Naive thymus-derived CD8-positive, alpha-beta T cell (primary cell): ENCODE data around the gene MZT2B. TPM values are rescaled to one million over a fixed set of nuclear protein-coding genes. Genes with fewer than 3 reads are reported as not detected.
A peak's percentile ranks its signal among the peaks of the same experiment; 100 is the strongest.
"Not testable (repeated sequence)": the region's sequence is repeated elsewhere in the genome, so short reads cannot be mapped to it uniquely, and the experiment has no call there.

ENCODE experiments used
- ATAC-seq, 2 donors: fragments of 150-1000 bp; cut with Tn5 transposase in 1 of 2; sonication (Bioruptor Pico), chemical (Tn5 transposase) in 1 of 2; 1 replicate in 1 of 2; 2 replicates in 1 of 2; pipeline ENCODE4 v1.10.0; 2021; ENCODE audit warnings: mild to moderate bottlenecking in 2 of 2, moderate library complexity in 2 of 2
- POLR2A ChIA-PET: fragments of 350-600 bp; sonication (Branson Sonifier 250); formaldehyde crosslinking; loops from one replicate; lab custom pipeline; 2021; ENCODE audit warnings: antibody characterized with exemption; lab: Charles Lee
- DNase-seq, 10 donors: peaks; one replicate each; pipeline versions ENCODE4 v3.0.0 to v3.0.0-alpha.2; 2020 to 2022
- H3K27ac Mint-ChIP-seq, 10 donors: one replicate each; pipeline ENCODE4 v1.8.0; 2020 to 2022; ENCODE audit warnings: mild to moderate bottlenecking in 10 of 10, mixed read lengths in 10 of 10, moderate library complexity in 4 of 10, inconsistent platforms in 1 of 10
- H3K27me3 Mint-ChIP-seq, 5 donors: one replicate each; pipeline ENCODE4 v1.8.0; 2021 to 2022; ENCODE audit warnings: mixed read lengths in 5 of 5
- H3K36me3 Mint-ChIP-seq, 3 donors: one replicate each; pipeline ENCODE4 v1.8.0; 2020 to 2022; ENCODE audit warnings: mixed read lengths in 3 of 3, mild to moderate bottlenecking in 2 of 3, inconsistent platforms in 1 of 3
- H3K4me1 Mint-ChIP-seq, 4 donors: one replicate each; pipeline ENCODE4 v1.8.0; 2021 to 2022; ENCODE audit warnings: mixed read lengths in 4 of 4
- H3K4me3 Mint-ChIP-seq, 10 donors: one replicate each; pipeline ENCODE4 v1.8.0; 2020 to 2022; ENCODE audit warnings: mild to moderate bottlenecking in 10 of 10, mixed read lengths in 10 of 10, moderate library complexity in 6 of 10, inconsistent platforms in 1 of 10
- H3K9me3 Mint-ChIP-seq, 9 donors: one replicate each; pipeline ENCODE4 v1.8.0; 2020 to 2022; ENCODE audit warnings: mixed read lengths in 9 of 9, mild to moderate bottlenecking in 3 of 9, inconsistent platforms in 1 of 9, moderate library complexity in 1 of 9
- polyA plus RNA-seq, 3 donors: library from polyadenylated mRNA; unstranded; fragments of 300-500 nt; fragmentation: Illumina TruSeq; gene quantifications; one replicate each; pipeline ENCODE4 v1.2.3, GENCODE V29; 2021
- total RNA-seq, 8 experiments: library from RNA in 2 of 8; stranded (reverse) in 2 of 8; gene quantifications; one replicate each; pipeline ENCODE4 v1.2.3 and lab custom pipeline; 2021 to 2026

The MZT2B gene
- total and polyA plus RNA-seq, 5 experiments from 2014 or later, result 171 to 217 (median 189) TPM

DNA sequence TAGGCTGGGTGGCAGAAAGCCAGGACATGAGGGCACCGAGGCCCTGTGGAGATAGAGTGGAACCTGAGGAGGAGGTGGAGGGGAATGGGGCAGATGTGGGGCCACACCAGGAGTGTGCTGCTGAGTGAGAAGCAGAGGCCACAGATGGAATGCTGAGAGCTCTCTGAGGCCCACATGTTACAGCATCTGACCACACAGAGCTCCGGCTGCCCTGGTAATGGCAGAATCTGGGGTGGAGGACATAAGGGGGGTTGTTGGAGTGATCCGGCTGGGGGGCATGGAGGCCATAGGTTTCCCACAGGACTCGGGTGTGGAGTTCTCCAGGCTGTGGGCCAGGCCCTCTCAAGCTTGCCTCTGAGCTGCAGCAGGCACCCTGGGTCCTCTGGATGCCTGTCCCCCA is 3.8 kb downstream of the MZT2B start:
- ATAC-seq, result no peak
- no peak for DNase-seq
- Mint-ChIP-seq H3K4me1 (peaks cover 3 to 26% (median 23%) of the 10 kb centered on the region in 4 donors), H3K27ac (peak overlapping the region in 6 of 10 donors; percentile 8 to 86 (median 44)), H3K27me3 (no peaks in the 10 kb centered on the region), H3K4me3 (no peak overlapping the region), H3K36me3 (peaks cover 0 to 5% (median 0%) of the 10 kb centered on the region in 3 donors), H3K9me3 (no peaks in the 10 kb centered on the region)
- POLR2A ChIA-PET, result interaction anchor here (0.7 kb wide), 1 partner anchor 1303 kb away, joined by 8 read pairs; no protein-coding TSS in a partner anchor

DNA sequence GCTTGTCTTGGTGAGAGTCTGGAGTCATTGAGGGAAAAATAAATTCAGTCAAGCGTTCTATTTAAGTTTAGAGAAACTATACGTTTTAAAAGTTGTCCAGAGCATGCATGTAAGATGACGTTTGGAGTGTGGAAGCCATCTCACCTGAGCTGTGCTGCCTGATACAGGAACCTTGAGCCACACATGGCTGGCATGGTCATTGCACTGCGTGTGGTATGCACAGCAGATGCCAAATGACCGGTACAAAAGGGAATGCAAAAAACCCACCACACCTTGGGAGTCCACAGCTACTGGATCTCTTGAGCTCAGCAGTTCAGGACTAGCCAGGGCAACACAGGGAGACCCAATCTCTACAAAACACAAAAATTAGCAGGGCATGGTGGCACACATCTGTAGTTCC is 4.3 kb downstream of the MZT2B start:
- Mint-ChIP-seq H3K9me3 (no peaks in the 10 kb centered on the region), H3K4me3 (no peak overlapping the region), H3K4me1 (peaks cover 3 to 22% (median 18%) of the 10 kb centered on the region in 4 donors), H3K36me3 (peaks cover 0 to 7% (median 0%) of the 10 kb centered on the region in 3 donors), H3K27me3 (no peaks in the 10 kb centered on the region), H3K27ac (peak overlapping the region in 2 of 10 donors; percentile 48 to 78)
- no peak for ATAC-seq
- POLR2A ChIA-PET, result no interaction called here
- no peak for DNase-seq

DNA sequence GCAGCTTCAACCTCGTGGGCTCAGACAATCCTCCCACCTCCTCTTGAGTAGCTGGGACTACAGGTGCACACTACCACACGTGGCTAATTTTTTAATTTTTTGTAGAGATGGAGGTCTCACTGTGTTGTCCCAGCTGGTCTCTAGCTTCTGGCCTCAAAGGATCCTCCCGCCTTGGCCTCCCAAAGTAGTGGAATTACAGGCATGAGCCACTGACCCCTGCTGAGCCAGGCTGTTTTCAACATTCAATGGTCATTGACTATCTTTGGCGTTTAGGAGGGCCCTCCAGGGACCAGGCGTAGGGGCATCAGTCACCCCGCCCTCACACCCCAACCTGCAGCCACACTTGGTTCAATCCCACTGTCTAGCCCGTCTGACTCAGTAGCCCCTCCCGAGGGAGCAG is 5.2 kb downstream of the MZT2B start:
- DNase-seq (no peak), ATAC-seq (no peak)
- POLR2A ChIA-PET, result no interaction called here
- no peak overlapping the region for H3K4me3 Mint-ChIP-seq
- H3K27me3 Mint-ChIP-seq, result no peaks in the 10 kb centered on the region
- H3K36me3 Mint-ChIP-seq, result peaks cover 0 to 7% (median 2%) of the 10 kb centered on the region in 3 donors
- H3K4me1 Mint-ChIP-seq, result peaks cover 3 to 21% (median 17%) of the 10 kb centered on the region in 4 donors
- no peak overlapping the region for H3K27ac Mint-ChIP-seq
- H3K9me3 Mint-ChIP-seq, result no peaks in the 10 kb centered on the region

DNA sequence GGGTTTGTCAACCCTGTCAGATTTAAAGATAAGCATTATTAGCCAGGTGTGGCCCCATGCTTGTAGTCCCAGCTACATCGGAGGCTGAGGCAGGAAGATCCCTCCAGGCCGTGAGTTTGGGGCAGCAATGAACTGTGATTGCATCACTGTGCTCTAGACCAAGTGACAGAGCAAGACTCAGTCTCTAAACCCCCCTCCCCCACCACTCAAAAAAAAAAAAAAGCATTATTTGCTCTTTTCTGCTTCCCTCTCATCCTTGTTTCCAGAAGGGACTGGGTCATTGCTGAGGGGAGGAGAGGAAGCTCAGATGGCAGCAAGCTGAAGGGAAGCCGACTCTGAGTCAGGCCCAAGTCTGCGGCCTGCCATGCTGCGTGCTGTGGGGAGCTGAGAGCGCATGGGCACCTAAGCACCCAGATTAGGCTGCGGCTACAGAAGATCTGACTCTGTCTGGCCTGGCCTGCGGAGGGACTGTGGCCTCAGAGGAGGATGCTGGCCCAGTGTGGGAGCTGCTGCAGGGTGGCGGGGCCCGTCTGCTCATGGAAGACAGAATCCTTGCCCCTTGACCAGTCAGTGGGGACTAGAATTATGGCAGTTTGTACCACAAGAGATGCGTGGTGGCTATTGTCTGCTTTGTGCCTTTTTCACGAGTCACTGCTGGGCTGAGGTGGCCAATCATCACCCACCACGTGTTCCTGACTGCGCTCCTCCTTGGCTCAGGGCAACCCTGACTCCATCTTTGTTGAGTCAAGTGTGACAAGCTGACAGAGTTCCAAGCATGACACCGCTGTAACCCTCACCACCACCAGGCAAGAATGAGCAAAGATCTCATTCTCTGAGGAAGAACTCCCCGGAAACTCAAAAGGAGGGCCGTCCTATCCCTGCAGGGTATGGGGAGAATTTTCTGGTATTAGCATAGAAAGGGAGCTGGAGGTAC is 6.1 kb downstream of the MZT2B start:
- DNase-seq, H3K36me3 Mint-ChIP-seq, ATAC-seq, POLR2A ChIA-PET, H3K9me3 Mint-ChIP-seq, H3K27me3 Mint-ChIP-seq, H3K4me3 Mint-ChIP-seq: not testable (repeated sequence)
- H3K4me1 Mint-ChIP-seq, result peaks cover 3 to 18% (median 14%) of the 10 kb centered on the region in 4 donors
- peak overlapping the region in 1 of 10 donors; percentile 18 for H3K27ac Mint-ChIP-seq

DNA sequence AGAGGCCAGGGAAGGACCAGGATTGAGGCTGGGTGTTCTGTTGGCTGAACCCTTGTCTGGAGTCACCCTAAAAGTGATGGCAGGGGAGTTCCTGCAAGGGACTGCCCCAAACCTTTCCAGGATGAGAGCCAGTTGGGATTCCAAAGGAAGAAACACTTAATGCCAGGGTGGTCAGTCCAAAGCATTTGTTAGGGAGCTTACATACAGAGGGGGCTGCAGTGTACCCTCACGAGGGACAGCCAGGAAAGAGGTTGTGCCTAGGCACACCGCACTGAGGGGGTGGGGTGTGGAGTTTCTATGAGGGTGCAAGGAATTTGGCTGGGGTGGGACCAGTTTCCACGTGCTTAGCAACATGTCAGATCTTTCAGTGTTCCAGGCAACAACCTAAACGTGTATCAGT is 6.9 kb downstream of the MZT2B start:
- H3K9me3 Mint-ChIP-seq, POLR2A ChIA-PET, H3K27me3 Mint-ChIP-seq, ATAC-seq, DNase-seq, H3K4me3 Mint-ChIP-seq, H3K36me3 Mint-ChIP-seq: not testable (repeated sequence)
- Mint-ChIP-seq H3K27ac (peak overlapping the region in 1 of 10 donors; percentile 43), H3K4me1 (peaks cover 0 to 11% (median 6%) of the 10 kb centered on the region in 4 donors)

DNA sequence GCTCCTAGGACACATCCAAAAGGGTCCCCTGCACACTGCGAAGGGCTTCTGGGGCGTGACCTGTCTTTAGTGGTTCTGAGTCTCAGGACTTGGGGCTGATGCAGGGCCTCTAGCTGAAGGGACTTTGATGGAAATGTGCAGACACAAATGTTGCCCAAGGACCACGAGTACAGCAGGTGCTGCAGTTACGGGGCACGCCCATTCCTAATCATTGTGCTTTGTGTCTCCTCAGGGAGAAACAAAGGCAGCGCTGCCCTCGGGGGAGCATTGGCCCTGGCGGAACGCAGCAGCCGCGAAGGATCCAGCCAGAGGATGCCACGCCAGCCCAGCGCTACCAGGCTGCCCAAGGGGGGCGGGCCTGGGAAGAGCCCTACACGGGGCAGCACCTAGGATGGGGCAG is 8.2 kb downstream of the MZT2B start:
- H3K4me3 Mint-ChIP-seq, result no peak overlapping the region

DNA sequence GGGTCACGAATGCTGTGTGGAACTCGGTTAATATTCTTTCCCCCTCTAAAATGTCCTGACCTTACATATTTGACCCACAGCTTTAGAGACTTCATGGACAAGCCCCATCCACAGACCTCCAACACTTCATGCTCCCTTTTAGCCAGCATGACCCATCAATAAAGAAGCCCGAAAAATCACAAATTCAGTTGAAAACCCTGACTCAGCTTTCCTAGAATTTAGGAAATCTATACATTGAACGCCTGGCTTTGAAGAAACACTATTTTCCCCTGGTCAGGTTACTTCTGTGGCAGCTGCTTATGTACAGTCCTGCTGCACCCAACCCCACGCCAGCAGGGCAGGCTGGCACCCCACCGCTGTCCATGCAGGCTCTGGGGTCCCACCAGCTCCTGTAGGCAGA is 9.3 kb downstream of the MZT2B start:
- POLR2A ChIA-PET, result interaction anchor here (0.6 kb wide), 1 partner anchor 164 kb away, joined by 3 read pairs; no protein-coding TSS in a partner anchor
- not testable (repeated sequence) for H3K36me3 Mint-ChIP-seq, H3K4me1 Mint-ChIP-seq, H3K27me3 Mint-ChIP-seq, H3K4me3 Mint-ChIP-seq, H3K27ac Mint-ChIP-seq, ATAC-seq, H3K9me3 Mint-ChIP-seq, DNase-seq

More for the DNA sequence above, 8.2 kb downstream of the MZT2B start:
- H3K27ac Mint-ChIP-seq, result peak overlapping the region in 1 of 10 donors; percentile 48
- H3K4me1 Mint-ChIP-seq, result peaks cover 0 to 7% (median 4%) of the 10 kb centered on the region in 4 donors
- H3K27me3 Mint-ChIP-seq, result no peaks in the 10 kb centered on the region
- ATAC-seq (no peak), DNase-seq (no peak)
- POLR2A ChIA-PET, result no interaction called here
- H3K36me3 Mint-ChIP-seq, result peaks cover 0 to 5% (median 2%) of the 10 kb centered on the region in 3 donors
- no peaks in the 10 kb centered on the region for H3K9me3 Mint-ChIP-seq

DNA sequence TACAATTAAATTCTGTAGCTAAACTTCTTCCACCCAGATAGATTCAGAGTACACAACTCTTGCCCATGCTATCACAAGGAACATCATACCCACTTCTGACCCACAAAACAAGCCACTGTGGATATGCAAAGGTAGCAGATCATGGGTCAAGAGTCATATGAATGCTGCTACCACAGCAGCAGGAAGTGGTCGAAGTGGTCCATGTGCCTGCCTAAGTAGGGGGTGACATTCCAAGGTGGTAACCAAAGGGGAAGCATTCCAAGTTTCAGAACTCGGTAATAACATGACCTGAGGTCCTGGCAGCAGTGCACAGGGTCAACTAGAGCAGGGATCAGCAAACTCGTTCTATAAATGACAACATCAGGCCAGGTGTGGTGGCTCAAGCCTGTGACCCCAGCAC is 10.4 kb downstream of the MZT2B start:
- not testable (repeated sequence) for DNase-seq, H3K4me3 Mint-ChIP-seq, H3K36me3 Mint-ChIP-seq, H3K4me1 Mint-ChIP-seq, H3K27me3 Mint-ChIP-seq, H3K9me3 Mint-ChIP-seq, ATAC-seq, H3K27ac Mint-ChIP-seq
- POLR2A ChIA-PET, result interaction anchor here (0.6 kb wide), 1 partner anchor 22 kb away, joined by 3 read pairs; no protein-coding TSS in a partner anchor

DNA sequence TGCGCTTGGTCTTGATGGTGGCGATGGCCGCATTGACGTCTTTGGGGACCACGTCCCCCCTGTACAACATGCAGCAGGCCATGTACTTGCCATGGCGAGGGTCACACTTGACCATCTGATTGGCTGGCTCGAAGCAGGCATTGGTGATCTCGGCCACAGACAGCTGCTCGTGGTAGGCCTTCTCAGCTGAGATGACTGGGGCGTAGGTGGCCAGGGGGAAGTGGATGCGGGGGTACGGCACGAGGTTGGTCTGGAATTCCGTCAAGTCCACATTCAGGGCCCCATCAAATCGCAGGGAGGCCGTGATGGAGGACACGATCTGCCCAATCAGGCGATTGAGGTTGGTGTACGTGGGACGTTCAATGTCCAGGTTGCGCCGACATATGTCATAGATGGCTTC is 11.8 kb downstream of the MZT2B start:
- H3K9me3 Mint-ChIP-seq, ATAC-seq, H3K27me3 Mint-ChIP-seq, H3K36me3 Mint-ChIP-seq, H3K4me3 Mint-ChIP-seq, DNase-seq, POLR2A ChIA-PET, H3K4me1 Mint-ChIP-seq, H3K27ac Mint-ChIP-seq: not testable (repeated sequence)

DNA sequence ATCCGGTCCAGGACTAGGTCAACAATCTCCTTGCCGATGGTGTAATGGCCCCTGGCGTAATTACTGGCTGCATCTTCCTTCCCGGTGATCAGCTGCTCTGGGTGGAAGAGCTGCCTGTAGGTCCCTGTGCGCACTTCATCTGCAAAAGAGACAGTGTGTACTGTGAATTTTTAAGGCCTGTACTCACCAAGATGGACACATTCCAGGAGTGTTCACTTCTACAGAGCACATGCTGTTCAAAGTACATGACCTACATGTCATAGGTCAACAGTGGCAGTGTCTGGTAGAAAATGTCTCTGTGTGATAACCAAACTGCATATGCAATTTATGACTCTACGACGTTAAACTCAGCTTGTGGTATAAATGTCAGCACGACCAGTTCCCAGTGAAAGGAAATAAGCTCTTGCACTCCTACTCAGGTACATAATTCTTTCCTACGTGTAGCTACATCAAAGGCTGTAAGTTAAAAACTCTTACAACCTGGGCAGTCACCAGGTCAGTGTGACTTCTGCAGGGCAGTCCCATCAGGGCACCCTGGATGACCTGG is 13.1 kb downstream of the MZT2B start:
- H3K27ac Mint-ChIP-seq, H3K9me3 Mint-ChIP-seq, H3K27me3 Mint-ChIP-seq, H3K4me3 Mint-ChIP-seq, H3K36me3 Mint-ChIP-seq, DNase-seq, H3K4me1 Mint-ChIP-seq, POLR2A ChIA-PET, ATAC-seq: not testable (repeated sequence)

DNA sequence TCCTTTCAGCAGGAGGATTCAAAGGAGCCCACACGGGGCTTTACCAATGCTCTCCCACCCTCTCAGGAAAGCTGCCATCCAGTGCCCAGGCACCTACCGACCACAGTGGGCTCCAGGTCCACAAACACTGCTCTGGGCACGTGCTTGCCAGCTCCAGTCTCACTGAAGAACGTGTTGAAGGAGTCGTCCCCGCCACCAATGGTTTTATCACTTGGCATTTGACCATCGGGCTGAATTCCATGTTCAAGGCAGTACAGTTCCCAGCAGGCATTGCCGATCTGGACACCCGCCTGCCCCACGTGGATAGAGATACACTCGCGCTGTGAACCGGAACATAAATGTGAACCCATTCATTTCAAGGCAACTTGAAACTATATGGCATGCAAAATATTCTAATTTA is 14.0 kb downstream of the MZT2B start:
- DNase-seq, H3K36me3 Mint-ChIP-seq, ATAC-seq, H3K4me1 Mint-ChIP-seq, H3K27me3 Mint-ChIP-seq, H3K9me3 Mint-ChIP-seq, H3K27ac Mint-ChIP-seq, H3K4me3 Mint-ChIP-seq, POLR2A ChIA-PET: not testable (repeated sequence)

DNA sequence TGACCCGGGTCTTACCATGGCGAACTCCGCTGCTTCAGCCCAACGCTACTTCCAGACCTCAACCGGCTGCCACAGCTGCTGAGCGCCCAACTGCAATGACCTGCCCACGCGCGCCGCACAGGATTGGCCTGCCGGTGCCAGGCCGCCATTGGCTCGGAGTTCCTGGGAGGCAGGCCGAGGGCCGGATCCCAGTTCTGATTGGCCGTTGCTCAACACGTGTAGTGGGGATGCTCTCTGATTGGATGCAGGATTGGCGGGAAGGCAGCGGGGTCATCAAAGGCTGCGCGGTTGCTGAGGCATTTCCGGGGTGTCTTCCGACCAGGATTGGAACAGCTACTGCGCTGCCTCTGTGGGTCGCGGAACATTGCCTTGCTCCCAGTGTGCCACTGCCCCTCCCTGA is 16.3 kb downstream of the MZT2B start, which contains the start of gene TUBA3E:
Gene TUBA3E (minus strand): TSS at position 97 of the 400 bp plus-strand sequence. CDS start 79 bp downstream, at position 18.
- Mint-ChIP-seq H3K4me3 (no peak within 1 kb of the TSS), H3K27ac (no peak within 1 kb of the TSS), H3K27me3 (peaks cover 0 to 4% (median 0%) of the 10 kb centered on the region in 5 donors), H3K9me3 (no peaks in the 10 kb centered on the region), H3K4me1 (no peaks in the 10 kb centered on the region), H3K36me3 (no peaks in the 10 kb centered on the region)
- no peak for DNase-seq
- POLR2A ChIA-PET, result no interaction called here
- no peak for ATAC-seq

DNA sequence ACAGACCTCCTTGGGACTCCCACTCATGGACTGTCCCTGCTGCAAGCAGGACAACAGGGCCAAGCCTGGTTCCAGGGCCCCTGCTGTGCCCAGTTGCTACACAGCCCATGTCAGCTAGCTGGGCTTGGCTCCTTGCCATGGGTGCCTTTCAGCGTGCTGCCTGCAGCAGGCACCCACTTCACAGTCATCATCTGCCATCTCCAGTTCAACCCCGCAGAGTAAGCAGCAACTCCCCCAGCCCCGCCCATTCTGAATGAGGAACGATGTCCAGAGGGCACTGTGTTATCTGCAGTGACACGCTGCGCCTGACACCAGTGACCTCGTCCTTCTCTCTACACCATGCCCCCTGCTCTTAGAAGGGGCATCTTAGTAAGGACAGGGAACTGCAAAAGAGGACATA is 20.5 kb downstream of the MZT2B start:
- ATAC-seq, H3K36me3 Mint-ChIP-seq, H3K27me3 Mint-ChIP-seq, H3K27ac Mint-ChIP-seq, DNase-seq, H3K9me3 Mint-ChIP-seq, H3K4me1 Mint-ChIP-seq, POLR2A ChIA-PET, H3K4me3 Mint-ChIP-seq: not testable (repeated sequence)
